Endothelial cell of umbilical vein (primary cell): ENCODE measurements around the gene ETF1. TPM values are rescaled to one million over a fixed set of nuclear protein-coding genes. Genes with fewer than 3 reads are reported as not detected.

Experiments used
- BruUV-seq: library from RNA; stranded (reverse); fragments of 400-500 nt; replicated peaks from 2 replicates; lab custom pipeline; 2021; lab: Mats Ljungman, UMichigan
- CTCF ChIA-PET: fragments of 300-600, 350-600 bp; sonication (Branson Sonifier 250); formaldehyde crosslinking; loops from one replicate; lab custom pipeline; 2021; ENCODE audit warnings: antibody characterized with exemption, inconsistent platforms; lab: Charles Lee
- POLR2A ChIA-PET: fragments of 300-600, 350-600 bp; sonication (Branson Sonifier 250); formaldehyde crosslinking; loops from one replicate; lab custom pipeline; 2021; ENCODE audit warnings: antibody characterized with exemption, inconsistent platforms; lab: Charles Lee
- DNase-seq: peaks from one replicate; pipeline ENCODE4 v3.0.0-alpha.2; 2011; ENCODE audit warnings: low read depth, low spot score
- FAIRE-seq: peaks from 2 replicates; lab custom pipeline; 2011; peaks lifted over from hg19 to GRCh38; lab: Jason Lieb, UNC
- H2AFZ ChIP-seq: 2 replicates; pipeline ENCODE4 v1.6.0; 2012; ENCODE audit warnings: low read depth, low read length, control low read depth, inconsistent platforms
- H3K27ac ChIP-seq: 2 replicates; pipeline ENCODE4 v1.5.1; 2011; ENCODE audit warnings: low read depth, mild to moderate bottlenecking, control low read depth, low read length, moderate library complexity; ENCODE audit not compliant: insufficient read depth
- H3K27me3 ChIP-seq, 2 experiments: 2 replicates each; pipeline versions ENCODE4 v1.6.0 to v1.6.1; 2011; ENCODE audit warnings: low read length in 2 of 2, mixed read lengths in 1 of 2; ENCODE audit not compliant: control insufficient read depth in 2 of 2, insufficient read depth in 2 of 2
- H3K36me3 ChIP-seq, 2 experiments: 2 replicates in 1 of 2; 3 replicates in 1 of 2; pipeline ENCODE4 v1.5.1; 2011; ENCODE audit warnings: low read length in 2 of 2, mild to moderate bottlenecking in 1 of 2, moderate library complexity in 1 of 2; ENCODE audit not compliant: control insufficient read depth in 2 of 2, insufficient read depth in 2 of 2; ENCODE audit errors: extremely low read depth in 1 of 2
- H3K4me1 ChIP-seq: 3 replicates; pipeline ENCODE4 v1.5.1; 2011; ENCODE audit warnings: mild to moderate bottlenecking, low read length; ENCODE audit not compliant: control insufficient read depth, insufficient read depth; ENCODE audit errors: extremely low read depth
- H3K4me2 ChIP-seq: 2 replicates; pipeline ENCODE4 v1.6.1; 2011; ENCODE audit warnings: low read length, control low read depth, mixed read lengths; ENCODE audit not compliant: insufficient read depth
- H3K4me3 ChIP-seq, 3 experiments: fragments of 200-600 bp in 1 of 3; sonication (generic), shearing (Covaris generic) in 1 of 3; replicated peaks in 1 of 3; 2 replicates each; pipeline ENCODE4 v1.5.1; 2011 to 2016; ENCODE audit warnings: control low read depth in 3 of 3, low read length in 3 of 3, mild to moderate bottlenecking in 2 of 3, inconsistent platforms in 1 of 3, low read depth in 1 of 3, moderate library complexity in 1 of 3; ENCODE audit not compliant: insufficient read depth in 1 of 3
- H3K79me2 ChIP-seq: 2 replicates; pipeline ENCODE4 v1.6.0; 2012; ENCODE audit warnings: low read length, inconsistent platforms; ENCODE audit not compliant: control insufficient read depth, insufficient read depth
- H3K9ac ChIP-seq: replicated peaks from 2 replicates; pipeline ENCODE3; 2011; ENCODE audit warnings: low read length, control low read depth; ENCODE audit not compliant: insufficient read depth; ENCODE audit errors: extremely low read depth
- H3K9me1 ChIP-seq: replicated peaks from 3 replicates; pipeline ENCODE4 v1.6.0; 2011; ENCODE audit warnings: mild to moderate bottlenecking, low read length; ENCODE audit not compliant: control insufficient read depth, insufficient read depth; ENCODE audit errors: extremely low read depth
- H3K9me3 ChIP-seq: replicated peaks from 2 replicates; pipeline ENCODE4 v1.5.1; 2012; ENCODE audit warnings: low read length, inconsistent platforms; ENCODE audit not compliant: control insufficient read depth, insufficient read depth
- H4K20me1 ChIP-seq: replicated peaks from 2 replicates; pipeline ENCODE3; 2011; ENCODE audit warnings: mild to moderate bottlenecking, low read length; ENCODE audit not compliant: control insufficient read depth, insufficient read depth; ENCODE audit errors: extremely low read depth
- EZH2 ChIP-seq: IDR thresholded peaks from 2 replicates; pipeline ENCODE4 v1.6.1; 2012; ENCODE audit warnings: borderline replicate concordance, low read depth, mild to moderate bottlenecking, moderate library complexity, low read length, inconsistent platforms; ENCODE audit not compliant: severe bottlenecking
- FOS ChIP-seq: IDR thresholded peaks from 2 replicates; pipeline ENCODE4 v1.6.1; 2011; ENCODE audit warnings: mild to moderate bottlenecking, low read length, moderate library complexity, borderline replicate concordance; ENCODE audit not compliant: insufficient read depth
- GATA2 ChIP-seq: IDR thresholded peaks from 2 replicates; pipeline ENCODE4 v1.7.0; 2011; ENCODE audit warnings: low read depth, mild to moderate bottlenecking, moderate library complexity, mixed read lengths, low read length; ENCODE audit not compliant: insufficient read length, insufficient read depth
- JUN ChIP-seq: IDR thresholded peaks from 2 replicates; pipeline ENCODE4 v1.6.1; 2011; ENCODE audit warnings: borderline replicate concordance, low read depth; ENCODE audit not compliant: insufficient read length, insufficient read depth
- MYC ChIP-seq: IDR thresholded peaks from one replicate; pipeline ENCODE4 v1.6.1; 2011; ENCODE audit warnings: mild to moderate bottlenecking, low read depth, low read length
- POLR2A ChIP-seq: IDR thresholded peaks from 2 replicates; pipeline ENCODE4 v1.6.1; 2012; ENCODE audit warnings: low read depth, mild to moderate bottlenecking, control low read depth, low read length
- POLR2AphosphoS5 ChIP-seq: IDR thresholded peaks from 2 replicates; pipeline ENCODE4 v1.6.1; 2012; ENCODE audit warnings: low read depth, mild to moderate bottlenecking, control low read depth, low read length, moderate library complexity; ENCODE audit not compliant: insufficient read depth
- dilution Hi-C: fragments of 300-500 bp; cut with MboI; formaldehyde crosslinking; loops from one replicate; pipeline ENCODE4 v1.15.0; 2019; ENCODE audit warnings: low sequenced_read_pairs; ENCODE audit not compliant: extremely low pct_ligation_motif_present
- intact Hi-C: fragments of 100-400 bp; cut with micrococcal nuclease; formaldehyde crosslinking; loops from one replicate; pipeline ENCODE4 v1.10.0; 2022
- polyA plus RNA-seq, 4 experiments: library from polyadenylated mRNA; depleted of rRNA in 3 of 4; stranded (reverse) in 3 of 4; unstranded in 1 of 4; fragments of >200 nt; gene quantifications; 2 replicates each; pipeline versions ENCODE4 v1.2.1 to v1.2.3, GENCODE V29; 2011 to 2012; ENCODE audit warnings: missing spikeins in 1 of 4
- total RNA-seq: library from RNA; stranded (reverse); gene quantifications from 2 replicates; pipeline ENCODE4 v1.2.3, GENCODE V29; 2021
- TF ChIP-seq, protein P1 (sequence below), 2 donors: IDR thresholded peaks; 1 replicate in 1 of 2; 2 replicates in 1 of 2; pipeline ENCODE4 v1.5.1; 2011; ENCODE audit warnings: low read length in 2 of 2, mild to moderate bottlenecking in 2 of 2, moderate library complexity in 2 of 2, control low read depth in 1 of 2, inconsistent platforms in 1 of 2, low read depth in 1 of 2; ENCODE audit not compliant: insufficient read depth in 1 of 2; ENCODE audit errors: extremely low read depth in 1 of 2
- TF ChIP-seq, protein P2 (sequence below): IDR thresholded peaks from 2 replicates; pipeline ENCODE4 v1.6.1; 2011; ENCODE audit not compliant: insufficient read depth, insufficient read length

ETF1 gene
- total and polyA plus RNA-seq, 2 donors (not counting 3 experiments of a cell fraction or from before 2014, with no cell fraction given), result 32.9 to 114 TPM

GRCh38 chr5:138539791-138540190, 3.2 kb downstream of the ETF1 start:
- no peak overlapping the region for H3K9ac ChIP-seq
- H3K36me3 ChIP-seq, result peaks cover 3 to 11% of the 10 kb centered on the region in 2 experiments
- H3K4me2 ChIP-seq, result no peak overlapping the region
- ChIA-PET POLR2A (no interaction called here), CTCF (no interaction called here)
- TF ChIP-seq JUN, result no peak
- no peak for TF ChIP-seq FOS
- TF ChIP-seq POLR2A, result no peak
- TF ChIP-seq, protein P1, sequence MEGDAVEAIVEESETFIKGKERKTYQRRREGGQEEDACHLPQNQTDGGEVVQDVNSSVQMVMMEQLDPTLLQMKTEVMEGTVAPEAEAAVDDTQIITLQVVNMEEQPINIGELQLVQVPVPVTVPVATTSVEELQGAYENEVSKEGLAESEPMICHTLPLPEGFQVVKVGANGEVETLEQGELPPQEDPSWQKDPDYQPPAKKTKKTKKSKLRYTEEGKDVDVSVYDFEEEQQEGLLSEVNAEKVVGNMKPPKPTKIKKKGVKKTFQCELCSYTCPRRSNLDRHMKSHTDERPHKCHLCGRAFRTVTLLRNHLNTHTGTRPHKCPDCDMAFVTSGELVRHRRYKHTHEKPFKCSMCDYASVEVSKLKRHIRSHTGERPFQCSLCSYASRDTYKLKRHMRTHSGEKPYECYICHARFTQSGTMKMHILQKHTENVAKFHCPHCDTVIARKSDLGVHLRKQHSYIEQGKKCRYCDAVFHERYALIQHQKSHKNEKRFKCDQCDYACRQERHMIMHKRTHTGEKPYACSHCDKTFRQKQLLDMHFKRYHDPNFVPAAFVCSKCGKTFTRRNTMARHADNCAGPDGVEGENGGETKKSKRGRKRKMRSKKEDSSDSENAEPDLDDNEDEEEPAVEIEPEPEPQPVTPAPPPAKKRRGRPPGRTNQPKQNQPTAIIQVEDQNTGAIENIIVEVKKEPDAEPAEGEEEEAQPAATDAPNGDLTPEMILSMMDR (IDR thresholded peaks at IDR 0.05; ENCODE audit: extremely low read depth in 1 of 2, insufficient read depth in 1 of 2, low read depth in 1 of 2, low read length in 2 of 2), result no peak
- no peak for TF ChIP-seq POLR2AphosphoS5
- TF ChIP-seq MYC, result no peak
- H3K4me1 ChIP-seq, result peaks cover 27% of the 10 kb centered on the region
- H3K27ac ChIP-seq, result no peak overlapping the region
- no peaks in the 10 kb centered on the region for H3K27me3 ChIP-seq
- FAIRE-seq (no peak), DNase-seq (no peak)
- H3K9me3 ChIP-seq, result no peaks in the 10 kb centered on the region
- peaks cover 89% of the 10 kb centered on the region for H3K79me2 ChIP-seq
- H2AFZ ChIP-seq, result no peak overlapping the region
- peaks cover 8% of the 10 kb centered on the region for H4K20me1 ChIP-seq
- intact Hi-C loops (no loop called here), dilution Hi-C loops (no loop called here)
- no TSS peak for BruUV-seq
- no peaks in the 10 kb centered on the region for H3K9me1 ChIP-seq
- H3K4me3 ChIP-seq, result no peak overlapping the region

- Histone ChIP-seq H3K36me3 (peaks cover 3 to 11% of the 10 kb centered on the region in 2 experiments), H3K9ac (no peak overlapping the region), H3K4me2 (no peak overlapping the region), H3K79me2 (peaks cover 89% of the 10 kb centered on the region), H2AFZ (no peak overlapping the region), H3K27me3 (no peaks in the 10 kb centered on the region), H3K9me1 (no peaks in the 10 kb centered on the region), H3K4me3 (no peak overlapping the region), H3K27ac (no peak overlapping the region), H4K20me1 (peaks cover 8% of the 10 kb centered on the region), H3K9me3 (no peaks in the 10 kb centered on the region), H3K4me1 (peaks cover 20% of the 10 kb centered on the region)
- dilution Hi-C loops, result no loop called here
- intact Hi-C loops, result no loop called here
- DNase-seq (no peak), FAIRE-seq (no peak)
- POLR2A ChIA-PET, result no interaction called here
- no TSS peak for BruUV-seq
- no peak for TF ChIP-seq POLR2AphosphoS5
- TF ChIP-seq, protein P1 (IDR thresholded peaks at IDR 0.05; ENCODE audit: extremely low read depth in 1 of 2, insufficient read depth in 1 of 2, low read depth in 1 of 2, low read length in 2 of 2), result no peak
- TF ChIP-seq MYC, result no peak
- TF ChIP-seq, protein P2, sequence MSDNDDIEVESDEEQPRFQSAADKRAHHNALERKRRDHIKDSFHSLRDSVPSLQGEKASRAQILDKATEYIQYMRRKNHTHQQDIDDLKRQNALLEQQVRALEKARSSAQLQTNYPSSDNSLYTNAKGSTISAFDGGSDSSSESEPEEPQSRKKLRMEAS, result no peak
- no peak for TF ChIP-seq GATA2
- TF ChIP-seq JUN, result no peak
- no peak for TF ChIP-seq EZH2
- no peak for TF ChIP-seq POLR2A
- no peak for TF ChIP-seq FOS
- CTCF ChIA-PET, result no interaction called here
Observed at GRCh38 chr5:138538943-138539627, 4.0 kb downstream of the ETF1 start.
